ENCODE data around the gene EFNA5.

GRCh38 chr5:107404595-107405374 is 266.0 kb downstream of the EFNA5 start:
- TF ChIP-seq CTCF (IDR thresholded peaks at IDR 0.05; ENCODE audit: low read depth, low read length, missing input control), result no peak
- no peak for TF ChIP-seq RAD21 (IDR thresholded peaks at IDR 0.05)
- no peak for TF ChIP-seq NR2F2 (IDR thresholded peaks at IDR 0.05)
- TF ChIP-seq, protein P1, sequence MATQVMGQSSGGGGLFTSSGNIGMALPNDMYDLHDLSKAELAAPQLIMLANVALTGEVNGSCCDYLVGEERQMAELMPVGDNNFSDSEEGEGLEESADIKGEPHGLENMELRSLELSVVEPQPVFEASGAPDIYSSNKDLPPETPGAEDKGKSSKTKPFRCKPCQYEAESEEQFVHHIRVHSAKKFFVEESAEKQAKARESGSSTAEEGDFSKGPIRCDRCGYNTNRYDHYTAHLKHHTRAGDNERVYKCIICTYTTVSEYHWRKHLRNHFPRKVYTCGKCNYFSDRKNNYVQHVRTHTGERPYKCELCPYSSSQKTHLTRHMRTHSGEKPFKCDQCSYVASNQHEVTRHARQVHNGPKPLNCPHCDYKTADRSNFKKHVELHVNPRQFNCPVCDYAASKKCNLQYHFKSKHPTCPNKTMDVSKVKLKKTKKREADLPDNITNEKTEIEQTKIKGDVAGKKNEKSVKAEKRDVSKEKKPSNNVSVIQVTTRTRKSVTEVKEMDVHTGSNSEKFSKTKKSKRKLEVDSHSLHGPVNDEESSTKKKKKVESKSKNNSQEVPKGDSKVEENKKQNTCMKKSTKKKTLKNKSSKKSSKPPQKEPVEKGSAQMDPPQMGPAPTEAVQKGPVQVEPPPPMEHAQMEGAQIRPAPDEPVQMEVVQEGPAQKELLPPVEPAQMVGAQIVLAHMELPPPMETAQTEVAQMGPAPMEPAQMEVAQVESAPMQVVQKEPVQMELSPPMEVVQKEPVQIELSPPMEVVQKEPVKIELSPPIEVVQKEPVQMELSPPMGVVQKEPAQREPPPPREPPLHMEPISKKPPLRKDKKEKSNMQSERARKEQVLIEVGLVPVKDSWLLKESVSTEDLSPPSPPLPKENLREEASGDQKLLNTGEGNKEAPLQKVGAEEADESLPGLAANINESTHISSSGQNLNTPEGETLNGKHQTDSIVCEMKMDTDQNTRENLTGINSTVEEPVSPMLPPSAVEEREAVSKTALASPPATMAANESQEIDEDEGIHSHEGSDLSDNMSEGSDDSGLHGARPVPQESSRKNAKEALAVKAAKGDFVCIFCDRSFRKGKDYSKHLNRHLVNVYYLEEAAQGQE (IDR thresholded peaks at IDR 0.05), result no peak

All from liver (tissue), 3 donors.